COR-L47 (cell line): Measurements from ENCODE around the gene CTNNBL1.
"Not testable (repeated sequence)": the region's sequence is repeated elsewhere in the genome, so short reads cannot be mapped to it uniquely, and the experiment has no call there.

ENCODE experiments used
- DNase-seq: peaks from one replicate; lab custom pipeline; 2025; lab: John Stamatoyannopoulos, UW

The CTNNBL1 gene

DNA sequence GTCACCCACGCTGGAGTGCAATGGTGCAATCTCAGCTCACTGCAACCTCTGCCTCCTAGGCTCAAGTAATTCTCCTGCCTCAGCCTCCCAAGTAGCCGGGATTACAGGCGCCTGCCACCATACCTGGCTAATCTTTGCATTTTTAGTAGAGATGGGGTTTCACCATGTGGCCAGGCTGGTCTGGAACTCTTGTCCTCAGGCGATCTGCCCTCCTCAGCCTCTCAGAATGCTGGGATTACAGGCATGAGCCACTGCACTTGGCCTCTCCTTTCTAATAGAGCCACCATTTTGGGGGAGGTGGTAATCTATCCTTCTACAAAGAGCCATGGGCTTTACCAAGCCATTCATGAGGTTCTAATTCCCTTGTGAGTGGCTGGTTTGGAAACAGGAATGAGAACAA, 14.1 kb upstream of the CTNNBL1 start:
- DNase-seq = not testable (repeated sequence)

DNA sequence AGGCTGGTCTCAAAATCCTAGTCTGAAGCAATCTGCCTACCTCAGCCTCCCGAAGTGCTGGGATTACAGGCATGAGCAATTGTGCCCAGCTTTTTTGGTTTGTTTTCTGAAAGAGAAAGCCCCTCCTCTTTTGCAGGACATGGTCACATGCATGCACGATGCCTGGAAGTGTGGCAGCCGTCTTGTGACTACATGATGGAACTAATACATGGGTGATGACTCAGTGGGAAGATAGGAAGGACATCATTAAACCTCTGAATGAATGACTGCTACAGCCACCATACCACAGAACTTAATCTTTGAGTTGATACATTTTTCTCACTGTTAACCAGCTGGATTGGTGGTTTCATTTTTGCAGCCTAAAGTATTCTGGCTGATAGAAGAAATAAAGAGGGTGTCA, 13.4 kb upstream of the CTNNBL1 start:
- no peak for DNase-seq

DNA sequence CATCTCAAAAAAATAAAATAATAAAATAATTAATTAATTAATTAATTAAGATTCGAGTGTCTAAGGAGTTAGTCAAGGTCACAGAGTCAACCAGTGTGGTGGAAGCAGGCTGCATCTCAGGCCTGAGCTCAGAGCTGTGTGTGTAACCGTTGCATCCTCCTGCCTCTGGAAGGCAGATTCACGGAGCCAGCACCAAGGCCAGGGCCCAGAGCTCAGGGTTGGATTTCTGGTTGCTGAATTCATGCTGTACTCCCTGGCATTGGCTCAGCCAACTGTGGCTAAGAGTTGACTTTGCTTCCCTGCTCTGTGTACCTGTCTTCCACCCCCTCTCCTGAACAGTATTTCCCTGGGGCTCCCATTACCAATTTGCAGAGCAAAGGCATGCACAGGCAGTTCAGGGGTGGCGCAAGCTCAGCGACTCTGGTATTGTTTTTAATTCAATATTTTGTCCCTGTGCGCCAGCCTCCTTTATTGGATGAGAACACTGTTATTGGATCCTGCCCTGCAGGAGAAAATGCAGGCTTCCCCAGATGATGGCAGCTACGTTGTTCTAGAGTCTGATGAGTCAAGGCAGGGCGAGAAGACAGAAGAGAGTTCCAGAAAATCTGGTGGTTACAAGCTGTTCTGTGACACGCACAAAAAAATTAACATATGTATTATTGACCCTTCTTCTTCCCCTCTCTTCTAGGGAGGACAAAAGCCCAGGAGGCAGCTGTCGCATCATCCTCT, 12.3 kb upstream of the CTNNBL1 start:
- no peak for DNase-seq

DNA sequence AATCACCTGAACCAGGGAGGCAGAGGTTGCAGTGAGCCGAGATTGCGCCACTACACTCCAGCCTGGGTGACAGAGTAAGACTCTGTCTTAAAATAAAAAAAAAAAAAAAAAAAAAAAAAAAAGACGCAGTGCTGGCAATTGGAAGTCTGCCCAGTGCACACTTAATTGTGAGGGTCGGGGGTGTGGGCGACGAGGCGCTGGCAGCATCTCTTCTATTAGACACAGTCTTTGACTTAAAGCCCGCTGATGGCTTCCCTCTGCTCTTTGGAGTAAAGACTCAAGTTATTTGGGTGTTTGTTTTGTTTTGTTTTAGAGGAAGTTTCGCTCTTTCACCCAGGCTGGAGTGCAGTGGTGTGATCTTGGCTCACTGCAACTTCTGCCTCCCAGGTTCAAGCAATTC, 10.7 kb upstream of the CTNNBL1 start:
- DNase-seq = peak; percentile 45

DNA sequence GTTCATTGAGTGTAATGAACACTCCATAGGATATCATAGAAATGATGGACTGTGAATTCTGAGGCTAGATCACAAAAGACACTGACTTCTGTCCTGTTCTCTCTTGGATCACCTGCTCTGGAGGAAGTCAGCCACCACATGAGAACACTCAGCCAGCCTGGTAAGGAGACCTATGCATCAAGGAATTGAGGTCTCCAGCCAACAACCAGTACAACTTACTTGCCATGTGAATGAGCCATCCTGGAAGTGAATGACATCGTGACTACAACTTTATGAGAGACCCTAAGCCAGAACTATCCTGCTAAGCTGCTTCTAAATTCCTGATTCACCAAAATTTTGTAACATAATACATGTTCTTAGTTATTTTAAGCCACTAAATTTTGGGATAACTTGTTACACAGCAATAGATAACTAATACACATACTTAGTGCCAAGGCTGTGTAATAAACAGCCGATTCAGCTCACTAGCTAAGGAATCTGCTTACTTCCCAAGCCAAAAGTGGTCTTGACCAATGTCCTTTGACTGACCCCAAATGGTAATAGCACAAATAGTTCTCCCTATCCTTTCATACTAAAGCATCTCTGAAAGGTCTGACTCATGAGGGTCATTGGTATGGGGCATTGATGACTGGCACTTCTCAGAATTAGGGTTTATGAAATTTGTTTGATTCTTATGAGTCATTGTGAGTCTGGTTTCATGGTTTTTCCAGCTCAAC, 6.9 kb upstream of the CTNNBL1 start:
- DNase-seq = no peak

DNA sequence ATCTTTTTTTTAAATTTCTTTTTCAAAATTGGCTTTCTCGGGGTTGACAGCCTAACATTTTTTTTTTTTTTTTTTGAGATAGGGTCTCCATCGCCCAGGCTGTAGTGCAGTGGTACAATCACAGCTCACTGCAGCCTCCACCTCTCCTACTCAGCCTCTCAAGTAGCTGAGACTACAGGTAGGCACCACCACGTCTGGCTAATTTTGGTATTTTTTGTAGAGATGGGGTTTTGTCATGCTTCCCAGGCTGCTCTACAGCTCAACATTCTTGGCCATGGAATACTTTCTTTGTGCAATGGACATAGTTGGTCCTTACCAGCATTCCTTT, 6.4 kb upstream of the CTNNBL1 start:
- no peak for DNase-seq

DNA sequence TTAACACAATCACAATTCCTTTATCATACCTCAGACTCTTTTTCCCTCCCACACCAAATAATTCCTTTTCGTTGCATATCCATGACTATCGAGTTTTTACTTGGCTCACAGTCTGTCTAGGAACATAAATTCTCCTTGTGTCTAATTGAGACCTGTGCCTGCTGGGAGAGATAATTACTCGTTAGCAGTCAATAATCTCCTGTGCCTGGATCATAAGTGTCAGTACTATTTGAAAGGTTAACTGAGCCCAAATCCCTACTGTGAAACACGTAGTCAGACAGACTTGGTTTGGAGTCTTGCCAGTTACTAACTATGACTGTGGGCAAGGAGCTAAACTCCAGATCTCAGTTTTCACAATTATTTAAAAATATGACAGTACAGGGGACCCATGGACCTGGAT, 5.7 kb upstream of the CTNNBL1 start:
- no peak for DNase-seq

DNA sequence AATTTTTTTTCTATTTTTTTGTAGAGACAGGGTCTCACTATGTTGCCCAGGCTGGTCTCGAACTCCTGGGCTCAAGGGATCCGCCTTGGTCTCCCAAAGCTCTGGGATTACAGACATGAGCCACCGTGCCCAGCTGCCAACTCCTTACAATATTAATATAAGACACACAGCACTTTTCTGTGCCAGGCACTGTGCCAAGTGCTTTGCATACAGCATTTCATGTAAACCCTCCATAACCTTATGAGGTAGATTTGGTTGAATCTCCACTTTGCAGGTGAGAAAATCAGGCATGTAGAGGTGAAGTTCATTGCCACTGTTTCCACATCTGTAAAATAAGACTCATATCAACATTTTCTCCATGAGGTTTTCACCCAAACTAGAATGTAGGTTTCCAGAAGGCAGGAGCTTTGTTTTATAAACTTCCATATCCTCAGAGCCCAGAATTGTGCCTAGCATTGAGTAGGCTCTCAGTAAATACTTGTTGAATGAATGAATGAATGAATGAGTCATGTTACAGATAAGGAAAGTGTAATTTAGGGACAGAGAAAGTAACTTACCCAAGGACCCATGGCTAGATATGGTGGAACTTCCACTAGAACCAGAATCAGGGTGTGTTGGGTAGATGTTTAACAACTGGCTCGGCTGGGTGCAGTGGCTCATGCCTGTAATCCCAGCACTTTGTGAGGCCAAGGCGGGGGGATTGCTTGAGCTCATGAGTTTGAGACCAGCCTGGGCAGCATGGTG, 3.0 kb upstream of the CTNNBL1 start:
- DNase-seq = no peak

DNA sequence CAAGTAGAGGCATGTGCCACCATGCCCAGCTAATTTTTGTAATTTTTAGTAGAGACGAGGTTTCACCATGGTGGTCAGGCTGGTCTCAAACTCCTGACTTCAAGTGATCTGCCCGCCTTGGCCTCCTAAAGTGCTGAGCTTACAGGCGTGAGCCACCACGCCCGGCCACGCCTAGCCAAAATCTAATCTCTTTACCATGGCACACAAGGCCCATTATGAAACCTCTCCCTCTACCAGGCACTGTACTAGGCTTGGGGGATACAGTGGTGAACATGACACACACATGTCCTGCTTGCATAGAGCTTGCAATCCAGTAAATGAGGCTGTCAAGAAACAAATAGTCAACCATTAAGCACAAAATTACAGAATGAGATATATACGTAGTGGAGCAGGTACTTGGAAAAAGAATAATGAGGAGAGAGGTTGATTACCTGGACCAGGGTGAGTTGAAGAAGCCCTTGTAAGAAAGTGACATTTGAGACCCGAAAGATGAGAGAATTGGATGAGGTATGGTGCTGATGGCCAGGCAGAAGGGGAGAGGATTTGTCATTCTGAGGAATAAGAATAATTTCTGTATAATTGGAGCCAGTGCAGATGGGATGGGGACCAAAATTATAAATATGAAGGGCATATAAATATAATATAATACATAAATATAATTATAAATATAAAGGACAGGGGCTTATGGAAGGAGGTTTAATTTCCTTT, 1.2 kb upstream of the CTNNBL1 start:
- DNase-seq = no peak

DNA sequence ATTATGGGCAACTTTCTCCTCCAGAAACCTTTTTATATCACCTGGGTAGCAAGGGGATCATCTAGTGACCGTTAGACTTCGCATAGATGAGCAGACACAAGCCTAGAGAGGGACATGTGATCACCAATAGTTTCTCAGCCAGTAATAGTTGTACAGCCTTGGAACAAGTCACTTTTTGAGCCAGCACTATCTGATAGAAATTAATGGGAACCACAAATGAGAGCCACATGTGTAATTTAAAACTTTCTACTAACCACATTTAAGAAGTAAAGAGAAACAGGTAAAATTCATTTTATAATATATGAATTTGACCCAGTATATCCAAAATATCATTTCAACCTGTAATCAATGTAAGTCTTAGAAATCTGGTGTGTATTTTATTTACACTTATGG, 592 bp upstream of the CTNNBL1 start:
- no peak for DNase-seq

DNA sequence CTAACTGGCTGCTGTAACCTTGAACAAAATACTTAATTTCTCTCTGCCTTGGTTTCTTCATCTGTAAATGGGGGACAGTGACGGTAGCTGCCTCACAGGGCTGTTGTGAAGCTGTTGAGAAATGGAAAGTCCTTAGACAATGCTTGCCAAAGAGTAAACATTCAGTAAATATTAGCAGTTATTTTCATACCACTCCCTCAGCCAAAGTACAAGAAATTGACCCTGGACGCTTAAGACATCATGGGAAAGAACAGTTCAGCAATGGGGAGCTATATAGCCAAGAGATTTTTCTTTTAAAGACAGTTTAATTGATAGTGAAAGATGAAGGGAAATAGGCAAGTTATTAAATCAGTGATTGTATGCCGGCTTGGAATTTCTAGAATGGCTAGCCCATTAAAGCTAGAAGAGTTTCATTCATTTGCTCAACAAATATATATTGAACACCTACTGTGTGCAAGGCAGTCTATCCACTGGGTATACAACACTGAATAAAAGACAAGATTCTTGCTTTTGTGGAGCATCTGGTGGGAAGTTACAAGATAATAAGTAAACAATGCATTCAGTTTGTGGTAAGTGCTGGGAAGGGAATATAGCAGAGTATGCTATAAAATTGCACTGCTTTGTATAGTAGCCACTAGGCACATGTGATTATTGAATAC, 2.0 kb downstream of the CTNNBL1 start:
- no peak for DNase-seq

DNA sequence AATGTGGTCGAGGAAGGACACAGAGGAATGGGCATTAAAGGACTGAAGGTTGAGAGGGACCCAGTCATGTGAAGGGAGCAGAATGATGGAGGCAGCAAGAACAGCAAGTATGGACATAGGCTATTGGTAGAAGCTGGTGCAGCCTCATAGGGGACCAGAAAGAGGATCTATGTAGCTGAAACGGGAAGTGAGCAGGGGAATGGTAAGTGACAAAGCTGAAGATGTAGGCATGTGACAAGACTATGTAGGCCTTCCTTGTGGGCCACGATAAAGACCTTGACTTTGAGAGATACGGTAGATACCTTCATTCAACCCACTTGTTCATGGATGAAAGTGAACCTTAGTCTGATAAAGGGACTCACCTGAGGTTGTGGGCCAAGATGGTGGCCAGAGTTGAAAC, 3.5 kb downstream of the CTNNBL1 start:
- no peak for DNase-seq

DNA sequence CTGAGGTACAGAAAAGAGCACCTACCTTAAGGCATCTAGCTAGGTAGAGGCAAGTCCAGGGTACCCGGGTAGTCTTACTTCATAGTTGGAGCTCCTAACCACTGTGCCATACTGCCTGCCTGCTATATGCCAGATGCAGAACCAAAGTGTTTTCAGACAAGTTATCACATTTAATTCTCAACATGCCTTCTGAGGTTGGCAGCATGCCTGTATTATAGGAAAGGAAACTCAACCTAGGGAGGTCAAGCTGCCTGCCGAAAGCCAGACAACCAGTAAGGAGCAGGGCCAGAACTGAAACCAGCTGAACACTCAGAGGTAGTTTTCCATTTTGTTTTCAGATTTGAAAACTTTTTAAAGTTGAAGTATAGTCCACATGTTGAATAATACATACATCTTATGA, 5.4 kb downstream of the CTNNBL1 start:
- DNase-seq = no peak

DNA sequence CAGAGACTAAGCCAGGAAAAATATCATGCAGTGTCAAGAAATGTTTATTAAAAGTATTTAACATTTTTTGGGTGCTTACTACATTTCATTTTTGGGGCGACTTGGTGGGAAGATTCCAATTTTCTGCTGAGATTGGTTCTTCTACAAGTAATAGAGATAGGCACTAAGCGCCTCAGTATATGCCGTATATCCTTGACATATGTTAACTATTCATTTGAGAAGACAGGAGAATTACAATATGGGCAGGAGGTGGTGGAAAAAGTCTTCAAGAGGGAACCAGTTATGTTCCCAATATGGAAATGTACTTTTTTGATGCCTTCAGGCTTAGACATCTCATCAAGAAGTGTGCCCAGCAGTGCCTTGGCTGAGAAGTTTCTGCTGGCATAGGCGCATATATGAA, 6.5 kb downstream of the CTNNBL1 start:
- DNase-seq = no peak

DNA sequence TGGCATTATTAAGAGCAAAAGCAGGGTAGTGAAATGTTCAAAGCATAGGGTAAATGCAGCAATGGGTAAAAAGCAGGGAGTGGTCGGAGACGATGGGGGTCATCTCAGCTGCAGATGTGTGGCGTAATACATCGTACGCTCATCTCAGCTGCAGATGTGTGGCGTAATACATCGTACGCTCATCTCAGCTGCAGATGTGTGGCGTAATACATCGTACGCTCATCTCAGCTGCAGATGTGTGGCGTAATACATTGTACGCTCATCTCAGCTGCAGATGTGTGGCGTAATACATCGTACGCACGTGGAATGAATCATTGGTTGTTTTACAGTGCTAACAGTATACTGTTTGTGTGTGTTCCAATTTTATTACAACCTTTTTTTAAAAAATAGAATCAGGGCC, 7.8 kb downstream of the CTNNBL1 start:
- DNase-seq = not testable (repeated sequence)

DNA sequence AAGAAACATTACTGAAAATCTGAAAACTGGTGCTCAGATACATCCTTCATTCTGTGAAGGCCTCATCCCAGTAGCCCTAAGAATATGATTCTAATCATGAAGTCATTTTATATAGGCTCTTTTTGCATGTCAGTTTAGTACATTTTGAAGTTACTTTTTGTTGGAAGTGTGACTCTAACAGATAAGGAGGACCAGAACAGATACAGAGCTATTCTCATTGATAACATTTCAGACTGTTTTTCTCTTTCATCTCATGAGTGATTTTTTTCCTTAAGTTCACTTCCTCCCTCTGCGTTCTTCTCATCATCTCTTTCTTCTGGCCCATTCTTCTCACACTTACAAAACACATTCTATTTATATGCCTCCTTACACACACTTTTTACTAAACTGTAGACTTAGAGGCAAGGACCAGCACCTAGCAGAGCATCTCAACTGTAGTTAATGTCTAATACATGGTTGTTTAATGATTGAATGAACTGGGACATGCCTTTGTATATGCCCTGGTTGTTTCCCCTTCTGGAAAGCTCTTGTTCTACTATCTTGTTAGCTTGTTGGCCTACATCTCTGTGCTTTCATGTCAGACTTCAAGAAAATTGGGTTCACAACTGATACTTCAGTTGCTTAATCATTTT, 8.7 kb downstream of the CTNNBL1 start:
- no peak for DNase-seq

DNA sequence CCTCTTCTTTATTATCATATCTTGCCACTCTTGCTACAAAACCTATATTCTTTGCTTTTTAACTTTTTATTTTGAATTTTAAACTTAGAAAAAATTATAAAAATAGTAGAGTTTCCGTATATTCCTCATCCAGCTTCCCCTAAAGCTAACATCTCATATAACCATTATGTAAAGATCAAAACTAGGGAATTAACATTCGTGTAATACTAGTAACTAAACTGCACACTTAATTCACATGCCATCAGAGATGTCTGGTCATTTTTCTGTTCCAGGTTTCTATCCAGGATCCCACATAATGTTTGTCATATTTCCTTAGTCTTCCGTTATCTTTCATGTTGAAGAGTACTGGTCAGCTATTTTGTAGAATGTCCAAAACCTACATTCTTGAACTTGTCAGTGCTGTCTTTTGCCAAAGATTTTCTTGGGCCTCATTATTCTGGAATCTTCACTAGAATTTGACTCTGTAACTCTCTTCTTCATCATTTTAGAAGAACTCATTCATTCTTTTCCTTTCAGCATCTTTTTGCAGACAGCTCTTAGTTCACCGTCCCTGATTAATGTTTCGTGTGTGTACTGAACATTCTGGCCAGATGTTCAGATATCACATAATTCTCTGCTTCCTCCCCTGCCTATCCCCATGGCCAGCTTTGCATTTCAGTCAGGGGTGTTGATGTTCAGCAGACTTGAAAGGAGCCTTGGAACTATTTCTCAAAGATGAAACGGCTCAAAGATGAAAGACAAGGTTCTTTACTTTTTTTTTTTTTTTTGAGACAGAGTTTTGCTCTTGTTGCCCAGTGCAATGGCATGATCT, 9.4 kb downstream of the CTNNBL1 start:
- DNase-seq = no peak

DNA sequence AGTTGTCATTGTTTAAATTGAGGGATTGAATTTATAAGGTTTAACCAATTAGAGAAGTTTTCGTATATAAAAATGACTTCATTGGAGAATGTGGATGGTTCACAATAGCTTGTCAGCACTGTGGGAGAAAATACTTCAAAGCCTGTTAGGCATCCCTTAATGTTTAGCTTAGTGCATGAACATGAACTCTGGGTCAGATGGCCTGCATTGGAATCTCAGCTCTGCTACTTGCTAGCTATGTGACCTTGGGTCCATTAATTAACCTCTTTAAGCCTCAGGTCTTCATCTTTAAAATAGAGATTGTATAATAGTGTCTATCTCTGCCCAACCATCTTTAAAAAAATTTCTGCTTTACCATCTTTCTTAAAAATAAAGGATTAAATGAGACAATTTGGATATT, 11.1 kb downstream of the CTNNBL1 start:
- DNase-seq = no peak

DNA sequence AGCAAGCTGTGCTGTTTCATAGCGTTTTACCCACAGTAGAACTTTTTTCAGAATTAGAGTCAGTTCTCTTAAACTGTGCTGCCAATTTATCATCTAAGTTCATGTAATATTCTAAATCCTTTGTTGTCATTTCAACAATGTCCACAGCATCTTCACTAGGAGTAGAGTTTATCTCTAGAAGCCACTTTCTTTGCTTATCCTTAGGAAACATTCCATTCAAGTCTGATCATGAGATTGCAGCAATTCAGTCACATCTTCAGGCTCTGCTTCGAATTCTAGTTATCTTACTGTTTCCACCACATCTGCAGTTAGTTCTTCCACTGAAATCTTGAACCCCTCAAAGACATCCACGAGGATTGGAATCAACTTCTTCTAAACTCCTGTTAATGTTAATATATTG, 12.5 kb downstream of the CTNNBL1 start:
- no peak for DNase-seq

DNA sequence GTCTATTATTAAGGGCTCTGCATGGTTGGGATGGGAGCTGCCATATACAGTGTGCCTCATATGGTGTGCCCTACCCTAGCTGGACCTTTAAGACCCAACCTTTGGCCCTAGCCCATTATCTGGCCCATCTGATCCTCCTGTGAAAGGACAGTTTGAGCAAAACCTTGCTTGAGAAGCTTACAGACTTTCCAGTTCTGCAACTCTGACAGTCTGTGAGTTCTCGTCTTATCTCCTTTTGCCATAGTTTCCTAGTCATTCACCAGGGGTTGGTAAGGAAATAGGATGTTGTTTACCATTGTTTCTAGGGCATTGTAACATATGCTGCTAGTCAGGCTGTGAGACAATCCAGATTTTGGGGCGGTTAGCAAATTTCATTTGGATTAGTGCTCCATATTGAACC, 17.2 kb downstream of the CTNNBL1 start:
- no peak for DNase-seq
